Dedifferentiated amniotic fluid mesenchymal stem cell (primary cell): ENCODE data around the gene CCDC154.

Experiments used
- DNase-seq: peaks from one replicate; pipeline ENCODE4 v3.0.0-alpha.2; 2016; ENCODE audit errors: extremely low spot score

The CCDC154 gene

DNA sequence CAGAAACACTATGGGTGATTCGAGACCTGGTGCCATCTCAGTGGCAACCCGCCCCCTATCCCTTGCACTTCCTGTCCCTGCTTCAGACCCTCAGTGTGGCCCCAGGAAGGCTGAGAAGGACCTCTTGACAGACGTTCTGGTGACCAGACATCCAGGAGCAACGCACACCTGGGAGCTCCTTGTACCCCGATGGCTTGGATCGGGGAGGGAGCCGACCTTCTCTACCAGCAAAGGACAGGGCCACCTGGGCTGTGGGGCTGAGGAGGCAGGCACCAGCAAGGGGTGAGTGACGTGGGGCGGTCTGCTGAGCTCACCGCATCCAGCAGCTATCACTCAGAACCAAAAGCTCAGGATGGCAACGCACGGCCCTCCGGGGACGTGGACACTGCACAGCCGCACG lies 57.0 kb downstream of the CCDC154 start:
- no peak for DNase-seq

DNA sequence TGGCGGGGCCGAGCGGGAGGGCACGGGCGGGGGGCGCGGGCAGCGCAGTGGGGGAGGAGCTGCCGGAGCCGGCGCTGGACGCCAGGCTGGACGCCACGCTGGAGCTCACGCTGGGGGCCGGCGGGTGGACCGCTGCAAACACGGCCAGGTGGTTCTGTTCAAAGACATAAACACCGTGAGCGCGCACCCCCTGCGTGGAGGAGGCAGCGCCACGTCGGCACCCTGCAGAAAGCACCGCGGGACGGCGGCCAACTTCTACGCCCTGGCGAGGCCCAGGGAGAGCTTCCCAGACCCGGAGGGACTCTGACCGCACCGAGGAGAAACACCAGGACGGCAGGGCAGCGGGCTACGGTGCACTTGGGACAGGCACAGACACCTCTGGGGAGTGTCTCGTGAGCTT lies 59.1 kb downstream of the CCDC154 start:
- no peak for DNase-seq
